Activated CD4-positive, CD25-positive, alpha-beta regulatory T cell (primary cell): ENCODE measurements around the gene BRAF.
"Not testable (repeated sequence)": the region's sequence is repeated elsewhere in the genome, so short reads cannot be mapped to it uniquely, and the experiment has no call there.

Experiments used
- DNase-seq, 4 experiments: peaks; one replicate each; lab custom pipeline; 2025; lab: John Stamatoyannopoulos, UW

The BRAF gene

DNA sequence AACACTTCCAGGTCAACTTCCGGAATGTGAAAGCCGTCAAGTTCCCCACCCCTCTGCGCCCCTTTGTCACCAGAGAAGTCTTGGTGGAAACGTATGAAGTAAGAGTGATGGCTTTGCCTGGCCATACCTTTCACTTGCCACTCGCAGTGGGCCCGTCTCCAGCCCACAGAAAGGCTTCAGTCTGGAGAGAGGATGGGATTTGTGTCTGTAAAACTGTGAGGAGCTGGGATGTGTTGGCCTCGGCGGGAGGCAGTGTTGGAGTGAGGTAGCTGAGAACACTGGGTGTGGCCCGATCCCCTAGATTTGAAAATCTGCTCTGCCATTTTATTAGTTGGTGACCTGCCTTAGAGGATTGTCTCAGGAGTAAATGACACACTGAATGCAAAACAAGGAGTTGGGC, 245.5 kb downstream of the BRAF start:
- no peak for DNase-seq

DNA sequence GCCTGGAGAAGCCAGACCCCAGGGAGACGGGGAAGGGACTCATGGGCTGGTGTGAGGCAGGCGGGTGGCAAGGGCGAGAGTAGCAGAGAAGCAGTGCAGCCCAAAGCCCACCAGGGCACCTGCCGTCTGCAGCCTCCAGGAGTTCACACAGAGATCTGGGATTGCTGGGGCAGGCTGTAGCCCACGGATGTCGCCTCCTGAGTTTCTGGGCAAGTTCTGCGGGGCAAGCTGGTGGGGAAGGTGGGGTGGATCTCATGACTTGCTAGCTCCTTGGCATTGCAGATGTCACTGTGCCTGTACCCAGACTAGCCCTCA, 246.0 kb downstream of the BRAF start:
- DNase-seq: no peak

DNA sequence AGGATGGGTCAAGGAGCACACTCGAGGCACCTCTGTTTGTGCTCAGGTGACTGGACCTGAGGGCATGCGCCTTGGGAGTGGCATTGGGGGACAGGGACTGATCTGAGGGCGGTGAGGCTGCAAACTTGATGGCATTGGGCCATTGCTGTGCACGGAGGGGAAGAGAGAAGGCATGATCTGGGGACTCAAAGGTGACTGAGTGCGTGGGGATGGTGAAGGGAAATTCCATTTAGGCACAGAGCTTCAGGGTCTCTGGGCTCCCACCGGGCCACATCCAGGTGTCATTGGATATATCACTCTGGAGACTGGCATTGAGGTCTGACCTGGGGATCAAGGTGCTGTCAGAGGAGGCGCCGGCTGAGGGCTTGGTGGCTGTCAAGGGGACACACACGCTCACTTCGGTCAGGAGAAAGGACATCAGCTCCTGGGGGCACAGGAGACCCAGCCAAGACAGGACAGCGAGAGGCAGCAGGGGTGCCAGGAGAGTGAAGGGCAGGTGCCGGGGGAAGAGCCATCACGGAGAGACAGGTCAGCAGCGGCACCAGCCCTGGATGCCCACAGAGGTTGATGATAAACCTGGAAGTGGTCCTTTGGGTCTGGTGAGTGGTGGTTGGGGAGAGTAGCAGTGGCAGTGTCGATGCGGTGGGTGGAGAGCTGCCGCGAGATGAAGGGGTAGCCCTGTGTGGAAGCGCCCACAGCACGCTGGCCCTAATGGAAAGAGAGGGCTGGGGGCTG, 246.5 kb downstream of the BRAF start:
- DNase-seq: no peak

DNA sequence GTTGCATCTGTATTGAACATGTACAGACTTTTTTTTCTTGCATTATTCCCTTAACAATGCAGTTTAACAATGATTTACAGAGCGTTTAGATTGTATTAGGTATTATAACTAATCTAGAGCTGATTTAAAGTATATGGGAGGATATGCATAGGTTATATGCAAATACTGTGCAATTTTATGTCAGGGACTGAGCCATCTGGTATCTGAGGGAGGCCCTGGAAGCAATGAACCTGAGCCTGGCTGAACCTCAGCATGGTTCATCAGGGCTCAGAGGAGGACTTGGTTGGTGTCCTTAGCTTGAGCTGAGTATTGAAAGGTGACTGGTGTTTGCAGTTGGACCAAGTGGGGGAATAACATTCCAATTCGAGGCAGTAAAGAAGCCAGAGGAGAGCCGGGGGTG, 247.2 kb downstream of the BRAF start:
- DNase-seq: no peak

DNA sequence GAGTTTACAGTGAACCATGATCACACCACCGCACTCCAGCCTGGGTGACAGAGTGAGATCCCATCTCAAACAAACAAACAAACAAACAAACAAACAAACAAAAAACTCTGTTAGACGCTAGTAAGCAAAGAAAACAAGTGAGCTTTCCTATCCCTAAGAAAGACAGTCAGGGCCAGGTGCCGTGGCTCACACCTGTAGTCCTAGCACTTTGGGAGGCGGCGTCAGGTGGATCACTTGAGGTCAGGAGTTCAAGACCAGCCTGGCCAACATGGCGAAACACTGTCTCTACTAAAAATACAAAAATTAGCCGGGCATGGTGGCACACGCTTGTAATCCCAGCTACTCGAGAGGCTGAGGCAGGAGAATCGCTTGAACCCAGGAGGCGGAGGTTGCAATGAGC, 247.8 kb downstream of the BRAF start:
- not testable (repeated sequence) for DNase-seq

DNA sequence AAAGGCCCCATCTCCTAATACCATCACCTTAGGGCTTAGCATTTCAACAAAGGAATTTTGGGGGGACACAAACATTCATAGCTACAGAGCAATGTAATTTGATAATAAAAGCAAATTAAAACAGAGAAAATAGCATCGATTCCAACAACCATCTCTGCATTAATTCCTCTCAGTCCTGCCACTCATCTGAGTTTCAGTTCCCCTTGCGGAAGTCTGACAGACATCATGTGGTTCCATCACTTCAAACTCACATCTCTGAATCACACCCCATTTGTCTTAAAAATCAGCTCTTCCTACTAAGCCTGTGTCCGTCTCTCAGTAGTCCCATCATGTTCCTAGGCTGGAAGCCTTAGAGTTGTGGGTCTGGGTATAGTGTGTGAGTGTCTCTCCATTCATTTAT, 248.4 kb downstream of the BRAF start:
- no peak for DNase-seq

DNA sequence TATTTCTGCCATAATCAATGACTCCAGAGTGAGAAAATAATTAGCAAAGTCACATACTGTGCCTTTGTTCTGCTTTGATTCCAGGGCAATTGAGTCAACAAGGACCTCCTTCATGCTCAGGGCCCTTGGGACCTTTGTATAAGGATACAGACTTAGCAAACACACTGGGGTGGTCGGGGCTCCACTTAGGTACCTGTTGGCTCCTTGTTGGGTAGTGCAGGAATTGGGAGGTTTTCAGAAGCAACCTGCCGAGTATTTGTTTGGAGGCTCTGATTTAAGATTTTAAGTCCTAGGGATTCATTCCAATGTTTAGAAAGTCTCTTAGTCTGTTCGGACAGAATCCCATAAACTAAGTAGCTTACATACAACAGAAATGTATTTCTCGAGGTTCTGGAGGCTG, 249.0 kb downstream of the BRAF start:
- no peak for DNase-seq

DNA sequence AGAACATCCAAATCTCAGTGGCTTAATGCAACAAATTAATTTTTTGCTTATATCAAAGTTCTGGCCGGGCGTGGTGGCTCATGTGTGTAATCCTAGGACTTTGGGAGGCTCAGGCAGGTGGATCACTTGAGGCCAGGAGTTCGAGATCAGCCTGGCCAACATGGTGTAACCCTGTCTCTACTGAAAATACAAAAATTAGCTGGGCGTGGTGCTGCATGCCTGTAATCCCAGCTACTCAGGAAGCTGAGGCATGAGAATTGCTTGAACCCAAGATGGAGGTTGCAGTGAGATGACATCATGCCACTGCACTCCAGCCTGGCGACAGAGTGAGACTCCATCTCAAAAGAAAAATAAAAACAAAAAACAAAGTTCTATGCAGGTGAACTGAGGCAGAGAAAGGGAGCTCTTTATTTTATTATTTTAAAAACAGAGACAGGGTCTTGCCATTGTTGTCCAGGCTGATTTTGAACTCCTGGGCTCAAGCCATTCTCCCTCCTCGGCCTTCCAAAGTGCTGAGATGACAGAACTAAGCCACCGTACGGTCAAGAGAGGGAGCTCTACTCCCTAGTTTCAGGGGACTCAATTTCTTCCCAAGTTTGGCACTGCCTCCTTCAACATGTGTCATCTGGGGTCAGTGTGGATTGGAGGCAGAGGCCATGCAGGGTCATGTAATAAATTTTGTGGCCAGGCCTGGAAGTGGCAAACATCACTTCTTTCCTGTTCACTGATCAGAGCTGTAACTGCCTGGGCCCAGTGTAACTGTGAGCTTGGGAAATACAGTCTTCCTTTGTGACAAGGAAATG, 249.6 kb downstream of the BRAF start:
- DNase-seq: no peak

DNA sequence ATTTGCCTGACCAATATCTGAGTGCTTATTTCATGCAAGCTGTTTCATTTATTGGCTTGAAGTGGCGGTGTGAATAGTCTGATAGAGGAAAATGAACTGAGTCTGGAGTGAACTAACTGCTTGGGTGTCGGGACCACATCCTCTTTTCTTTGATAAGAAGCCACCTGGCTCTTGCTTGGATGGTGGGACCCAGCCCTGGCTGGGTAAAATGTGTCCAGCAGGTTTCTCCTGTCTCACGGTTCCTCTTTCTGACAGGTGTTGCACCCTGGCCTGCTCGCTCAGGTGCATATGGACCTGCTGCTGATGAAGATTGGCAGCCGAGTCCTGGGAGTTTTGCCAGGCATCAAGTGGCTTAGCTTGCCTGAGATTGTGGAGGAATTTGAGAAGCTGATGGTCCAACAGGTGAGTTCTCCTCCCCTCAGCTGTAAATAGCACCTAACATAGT, 250.4 kb downstream of the BRAF start:
- DNase-seq: no peak

DNA sequence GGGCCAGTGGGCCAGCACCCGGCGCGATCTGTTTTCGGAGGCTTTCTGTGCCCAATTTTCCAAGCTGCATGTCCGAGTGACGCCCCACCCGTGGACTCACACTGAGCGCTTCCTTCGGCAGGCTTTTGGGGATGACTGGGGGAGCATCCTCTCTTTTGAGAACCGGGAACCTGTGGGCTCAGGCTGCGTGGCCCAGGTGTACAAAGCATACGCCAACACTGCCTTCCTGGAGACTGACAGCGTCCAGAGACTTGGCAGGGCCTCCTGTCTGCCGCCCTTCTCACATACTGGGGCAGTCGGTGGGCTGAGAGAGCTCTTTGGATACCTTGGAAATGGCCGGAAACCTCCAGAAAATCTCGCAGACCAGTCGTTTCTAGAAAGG, 251.0 kb downstream of the BRAF start:
- no peak for DNase-seq

DNA sequence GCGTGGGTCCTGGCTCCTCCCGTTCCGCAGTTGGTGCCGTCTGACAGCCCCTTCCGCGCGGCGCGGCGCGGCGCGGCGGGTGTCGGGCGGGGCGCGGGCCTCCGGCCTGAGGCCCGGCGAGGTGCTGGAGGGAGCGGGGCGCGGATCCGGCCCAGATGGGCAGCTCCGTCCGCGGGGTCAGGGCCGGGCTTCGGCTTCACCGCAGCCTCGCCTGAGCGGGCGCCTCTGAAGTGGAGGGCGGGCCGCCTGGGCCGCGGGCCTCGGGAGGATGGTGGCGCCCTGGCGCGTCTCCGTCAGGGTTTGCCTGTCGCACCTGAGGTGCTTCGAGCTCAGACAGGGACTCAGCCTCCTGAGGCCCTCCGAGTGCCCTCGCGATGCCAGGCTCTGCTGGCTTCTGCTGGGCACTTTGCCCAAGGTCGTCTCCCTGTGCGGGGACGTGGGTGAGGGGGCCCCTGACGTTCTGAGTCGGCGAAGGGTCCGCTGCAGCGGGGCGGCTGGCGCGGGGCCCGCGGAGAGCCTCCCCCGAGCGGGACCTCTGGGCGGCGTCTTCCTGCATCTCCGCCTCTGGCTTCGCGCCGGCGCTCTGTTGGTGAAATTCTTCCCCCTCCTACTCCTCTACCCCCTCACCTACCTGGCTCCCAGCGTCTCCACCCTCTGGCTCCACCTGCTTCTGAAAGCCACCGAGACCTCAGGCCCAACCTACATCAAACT, 251.5 kb downstream of the BRAF start:
- peak; percentile 43 to 53 (median 46) for DNase-seq

DNA sequence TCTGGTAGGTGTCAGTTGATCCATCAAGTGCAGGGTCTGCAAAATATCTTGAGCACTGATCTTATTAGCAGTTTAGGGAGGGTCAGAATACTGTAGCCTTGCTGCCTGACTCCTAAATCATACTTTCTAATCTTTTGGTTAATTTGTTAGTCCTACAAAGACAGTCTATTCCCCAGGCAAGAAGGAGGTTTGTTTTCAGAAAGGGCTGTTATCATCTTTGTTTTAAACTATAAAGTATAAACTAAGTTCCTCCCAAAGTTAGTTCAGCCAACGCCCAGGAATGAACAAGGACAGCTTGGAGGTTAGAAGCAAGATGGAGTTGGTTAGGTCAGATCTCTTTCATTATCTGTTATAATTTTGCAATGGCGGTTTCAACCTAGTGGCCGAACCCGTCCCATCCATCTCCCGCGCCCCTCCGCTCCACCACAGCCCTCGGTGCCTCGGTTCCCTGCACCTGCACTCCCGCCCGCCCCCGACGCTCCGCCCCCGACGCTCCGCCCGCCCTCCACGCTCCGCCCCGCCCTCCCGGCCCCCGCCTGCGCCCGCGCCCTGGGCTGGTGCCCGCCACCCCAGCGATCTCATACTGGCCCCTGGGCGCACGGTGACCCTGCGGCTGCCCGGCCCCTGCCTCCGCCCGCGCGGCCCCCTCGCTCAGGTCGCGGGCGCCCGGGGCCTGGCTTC, 252.2 kb downstream of the BRAF start, which contains the start of gene ADCK2:
Gene ADCK2, plus strand, starts transcription at position 564 of the 681 bp plus-strand sequence. CDS start 386 bp downstream, outside the sequence.
- peak; percentile 43 to 53 (median 46) for DNase-seq

DNA sequence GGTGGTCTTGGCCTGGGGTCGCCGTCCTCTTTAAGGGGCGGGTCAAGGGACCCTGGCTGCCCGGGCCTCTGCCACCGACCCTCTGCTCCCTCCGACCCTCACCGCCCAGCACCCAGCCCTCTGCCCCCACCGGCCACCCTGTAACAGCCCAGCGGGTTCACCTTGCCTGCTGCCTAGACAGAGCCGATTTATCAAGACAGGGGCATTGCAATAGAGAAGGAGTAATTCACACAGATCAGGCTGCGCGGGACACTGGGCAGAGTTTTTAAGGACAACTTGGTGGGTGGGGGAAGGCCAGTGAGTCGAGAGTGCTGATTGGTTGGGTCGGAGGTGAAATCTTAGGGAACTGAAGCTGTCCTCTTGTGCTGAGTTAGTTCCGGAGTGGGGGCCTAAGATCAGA, 252.8 kb downstream of the BRAF start:
- DNase-seq: no peak

DNA sequence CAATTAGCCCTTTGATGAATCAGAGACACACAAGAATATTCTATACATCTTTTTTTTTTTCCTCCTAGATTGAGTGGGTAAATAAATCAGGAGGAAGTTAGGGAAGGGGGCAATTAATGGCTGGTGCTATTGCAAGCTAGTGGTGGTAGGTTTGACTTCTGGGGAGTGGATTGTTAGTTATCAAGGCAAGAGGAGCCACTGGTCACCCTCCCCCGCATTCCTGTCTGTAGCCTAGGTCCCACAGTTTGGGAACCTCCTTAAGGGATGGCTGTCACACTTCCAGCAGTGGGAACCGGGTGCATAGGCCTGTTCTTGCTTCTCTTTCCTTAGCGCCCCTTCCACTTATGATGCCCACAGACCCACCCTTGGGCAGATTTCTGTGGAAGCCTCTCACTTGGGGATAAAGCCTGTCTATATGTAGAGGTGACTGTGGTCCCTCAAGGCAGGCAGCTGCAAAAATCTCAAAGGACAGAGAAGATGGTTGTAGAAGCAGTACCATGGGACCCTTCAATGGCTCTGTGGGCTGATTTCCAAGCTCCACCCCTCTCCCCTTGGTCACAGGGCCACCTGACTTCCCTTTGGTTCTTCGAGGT, 254.3 kb downstream of the BRAF start:
- no peak for DNase-seq

DNA sequence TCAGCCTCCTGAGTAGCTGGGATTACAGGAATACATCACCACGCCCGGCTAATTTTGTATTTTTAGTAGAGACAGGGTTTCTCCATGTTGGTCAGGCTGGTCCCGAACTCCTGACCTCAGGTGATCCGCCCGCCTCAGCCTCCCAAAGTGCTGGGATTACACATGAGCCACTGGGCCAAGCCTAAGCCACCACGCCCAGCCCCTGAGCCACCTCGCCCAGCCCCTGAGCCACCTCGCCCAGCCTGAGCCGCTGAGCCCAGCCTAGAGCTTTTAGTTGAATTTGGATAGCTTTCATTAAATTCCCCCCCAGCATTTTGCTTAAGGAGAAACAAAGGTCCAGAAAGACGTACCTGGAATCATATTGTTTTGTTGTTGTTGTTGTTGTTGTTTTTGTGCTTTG, 254.9 kb downstream of the BRAF start:
- not testable (repeated sequence) for DNase-seq

DNA sequence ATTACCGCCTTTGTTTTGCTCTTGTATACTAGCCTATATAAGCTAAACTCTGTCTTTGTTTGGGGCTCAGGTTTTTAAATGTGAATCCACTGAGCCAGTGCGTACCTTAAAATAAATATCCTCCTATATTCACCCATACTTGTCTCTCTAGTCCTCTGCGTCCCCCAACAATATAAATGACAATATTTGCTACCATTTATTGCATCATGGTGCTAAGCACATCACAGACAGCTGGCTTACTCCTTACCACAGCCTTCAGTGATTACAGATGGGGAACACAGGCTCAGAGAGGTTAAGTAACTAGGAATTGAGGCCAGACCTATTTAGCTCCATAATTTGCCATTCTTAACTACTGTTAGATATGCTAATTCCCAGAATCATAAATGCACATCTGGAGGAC, 255.4 kb downstream of the BRAF start:
- DNase-seq: no peak
